GM12878 (cell line): ENCODE measurements around the gene TMEM217. TPM values are rescaled to one million over a fixed set of nuclear protein-coding genes. Genes with fewer than 3 reads are reported as not detected.
"Not testable (repeated sequence)": the region's sequence is repeated elsewhere in the genome, so short reads cannot be mapped to it uniquely, and the experiment has no call there.

Experiments used
- ATAC-seq: fragments of 200-7000 bp; cut with Tn5 transposase; 3 replicates; pipeline ENCODE4 v1.9.1; 2020; ENCODE audit warnings: mild to moderate bottlenecking, moderate library complexity
- BruUV-seq: library from RNA; stranded (reverse); fragments of 400-500 nt; replicated peaks from 2 replicates; lab custom pipeline; 2021; lab: Mats Ljungman, UMichigan
- CTCF ChIA-PET: fragments of 300-600 bp; sonication (Branson Sonifier 250); formaldehyde crosslinking; extraction: SDS; loops from one replicate; lab custom pipeline; 2021; ENCODE audit warnings: inconsistent platforms; lab: Yijun Ruan, JAX
- POLR2A ChIA-PET: fragments of 350-600 bp; formaldehyde crosslinking; extraction: SDS; loops from one replicate; lab custom pipeline; 2021; ENCODE audit warnings: inconsistent platforms; lab: Charles Lee
- RAD21 ChIA-PET: fragments of 300-600 bp; sonication (Branson Sonifier 250); formaldehyde crosslinking; loops from one replicate; lab custom pipeline; 2023; ENCODE audit warnings: antibody characterized with exemption; ENCODE audit not compliant: unreplicated experiment; lab: Charles Lee
- SMC1A ChIA-PET: fragments of 300-600 bp; sonication (Branson Sonifier 250); formaldehyde crosslinking; loops from one replicate; lab custom pipeline; 2023; ENCODE audit not compliant: unreplicated experiment, uncharacterized antibody; lab: Charles Lee
- DNase-seq: peaks from one replicate; pipeline ENCODE4 v3.0.0-alpha.2; 2011; ENCODE audit warnings: low read depth, low spot score
- FAIRE-seq: peaks from 3 replicates; lab custom pipeline; 2011; peaks lifted over from hg19 to GRCh38; lab: Jason Lieb, UNC
- H2AFZ ChIP-seq: 2 replicates; pipeline ENCODE4 v1.6.0; 2011; ENCODE audit warnings: low read depth, low read length, control low read depth; ENCODE audit not compliant: control insufficient read depth
- H3K27ac ChIP-seq: 2 replicates; pipeline ENCODE4 v1.5.1; 2011; ENCODE audit warnings: control low read depth; ENCODE audit not compliant: control insufficient read depth, insufficient read depth
- H3K27me3 ChIP-seq, 2 experiments: replicated peaks in 1 of 2; 2 replicates each; pipeline versions ENCODE4 v1.6.0 to v1.6.1; 2011; ENCODE audit warnings: low read length in 1 of 2; ENCODE audit not compliant: control insufficient read depth in 2 of 2, insufficient read depth in 2 of 2
- H3K36me3 ChIP-seq, 2 experiments: 2 replicates each; pipeline ENCODE4 v1.5.1; 2011; ENCODE audit warnings: low read length in 1 of 2; ENCODE audit not compliant: control insufficient read depth in 2 of 2, insufficient read depth in 2 of 2
- H3K4me1 ChIP-seq: 2 replicates; pipeline ENCODE4 v1.6.1; 2011; ENCODE audit warnings: mild to moderate bottlenecking, low read length, moderate library complexity, mixed read lengths; ENCODE audit not compliant: control insufficient read depth, insufficient read depth
- H3K4me2 ChIP-seq: 2 replicates; pipeline ENCODE4 v1.6.0; 2011; ENCODE audit warnings: control low read depth; ENCODE audit not compliant: control insufficient read depth, insufficient read depth
- H3K4me3 ChIP-seq: fragments of 200-600 bp; sonication (generic); 2 replicates; pipeline ENCODE4 v1.5.1; 2016
- H3K79me2 ChIP-seq: 2 replicates; pipeline ENCODE4 v1.6.0; 2011; ENCODE audit warnings: low read length; ENCODE audit not compliant: control insufficient read depth, insufficient read depth
- H3K9ac ChIP-seq: 2 replicates; pipeline ENCODE4 v1.8.0; 2011; ENCODE audit warnings: low read length, control low read depth, mixed read lengths; ENCODE audit not compliant: control insufficient read depth, insufficient read depth
- H3K9me3 ChIP-seq: replicated peaks from 3 replicates; pipeline ENCODE4 v1.5.1; 2011; ENCODE audit warnings: mild to moderate bottlenecking, low read length; ENCODE audit not compliant: control insufficient read depth, insufficient read depth
- H4K20me1 ChIP-seq: 2 replicates; pipeline ENCODE4 v1.6.0; 2011; ENCODE audit not compliant: control insufficient read depth, insufficient read depth
- ETV6 ChIP-seq, 2 experiments: fragments of 450-650 bp in 1 of 2; IDR thresholded peaks in 1 of 2; conservative IDR thresholded peaks in 1 of 2; 2 replicates each; pipeline ENCODE4 v1.6.1; 2014; ENCODE audit warnings: antibody characterized with exemption in 1 of 2, borderline replicate concordance in 1 of 2, low read depth in 1 of 2, mild to moderate bottlenecking in 1 of 2, moderate library complexity in 1 of 2
- PAX5 ChIP-seq: IDR thresholded peaks from 2 replicates; pipeline ENCODE4 v1.6.1; 2011; ENCODE audit warnings: low read depth, low read length, borderline replicate concordance
- RBBP5 ChIP-seq: fragments of 200-600 bp; sonication (generic); conservative IDR thresholded peaks from 2 replicates; pipeline ENCODE4 v1.6.1; 2016
- WGBS: methylation state at CpG from one replicate; pipeline ENCODE4 v1.1.6; 2016; ENCODE audit warnings: low lambda C conversion rate; ENCODE audit not compliant: insufficient replicate concordance, insufficient coverage; ENCODE audit errors: missing lambda C conversion rate; 5-methylcytosine and 5-hydroxymethylcytosine counted together
- in situ Hi-C: fragments of 300-500 bp; cut with MboI; formaldehyde crosslinking; loops from 9 replicates; pipeline ENCODE4 v1.14.3; 2018; ENCODE audit warnings: mixed read lengths
- intact Hi-C: fragments of 100-400 bp; cut with micrococcal nuclease; formaldehyde crosslinking; loops from one replicate; pipeline ENCODE4 v1.14.2; 2022; ENCODE audit not compliant: unreplicated experiment
- polyA plus RNA-seq, 11 experiments: library from polyadenylated mRNA; depleted of rRNA in 4 of 11; unstranded in 6 of 11; stranded (reverse) in 5 of 11; fragments of >200 nt; fragmentation: Nextera tagmentation in 4 of 11; fragmentation: Illumina TruSeq in 1 of 11; extraction: Ambion mirVana in 4 of 11; extraction: Trizol in 1 of 11; gene quantifications; 1 replicate in 1 of 11; 2 replicates in 10 of 11; pipeline versions ENCODE4 v1.2.1 to v1.2.3, GENCODE V29; 2011 to 2016; ENCODE audit warnings: inconsistent platforms in 2 of 11, missing spikeins in 2 of 11, low read depth in 1 of 11
- total RNA-seq, 4 experiments: library from RNA; depleted of rRNA in 3 of 4; stranded (reverse); fragments of >200 nt in 3 of 4; fragmentation: Illumina TruSeq in 1 of 4; extraction: Trizol in 1 of 4; gene quantifications; 2 replicates each; pipeline versions ENCODE4 v1.2.1 to v1.2.3, GENCODE V29; 2013 to 2021

Gene TMEM217
- total and polyA plus RNA-seq, 10 of the 15 experiments (the other 5 are each of a cell fraction or from before 2014, with no cell fraction given): 1.3 to 4.5 (median 2.3) TPM

GRCh38 chr6:37187321-37188022 is 70.5 kb downstream of the TMEM217 start (continued):
- TF ChIP-seq ETV6 (conservative IDR thresholded peaks at IDR 0.05 in 1 of 2, IDR thresholded peaks at IDR 0.05 in 1 of 2; ENCODE audit: borderline replicate concordance in 1 of 2, low read depth in 1 of 2): no peak
- TF ChIP-seq PAX5: no peak
- TF ChIP-seq RBBP5: no peak

GRCh38 chr6:37185949-37186720 is 71.8 kb downstream of the TMEM217 start:
- FAIRE-seq, H3K27ac ChIP-seq, H3K9ac ChIP-seq, intact Hi-C loops, ATAC-seq, H4K20me1 ChIP-seq, BruUV-seq, H3K4me3 ChIP-seq, DNase-seq, POLR2A ChIA-PET, H2AFZ ChIP-seq, H3K36me3 ChIP-seq, H3K79me2 ChIP-seq, H3K4me1 ChIP-seq, in situ Hi-C loops, H3K9me3 ChIP-seq, H3K27me3 ChIP-seq, H3K4me2 ChIP-seq: not testable (repeated sequence)
- ChIA-PET CTCF (interaction anchor here (0.6 kb wide), 1 partner anchor 57 kb away, joined by 3 read pairs; no protein-coding TSS in a partner anchor), SMC1A (interaction anchor here (1.5 kb wide), 1 partner anchor 37 kb away, joined by 5 read pairs; no protein-coding TSS in a partner anchor), RAD21 (interaction anchor here (2.2 kb wide), 1 partner anchor 135 kb away, joined by 12 read pairs; no protein-coding TSS in a partner anchor)
- WGBS: 33% methylated on average over 6 of the region's 6 CpGs
